ENCODE data around the gene DYSF.

Gene DYSF

DNA sequence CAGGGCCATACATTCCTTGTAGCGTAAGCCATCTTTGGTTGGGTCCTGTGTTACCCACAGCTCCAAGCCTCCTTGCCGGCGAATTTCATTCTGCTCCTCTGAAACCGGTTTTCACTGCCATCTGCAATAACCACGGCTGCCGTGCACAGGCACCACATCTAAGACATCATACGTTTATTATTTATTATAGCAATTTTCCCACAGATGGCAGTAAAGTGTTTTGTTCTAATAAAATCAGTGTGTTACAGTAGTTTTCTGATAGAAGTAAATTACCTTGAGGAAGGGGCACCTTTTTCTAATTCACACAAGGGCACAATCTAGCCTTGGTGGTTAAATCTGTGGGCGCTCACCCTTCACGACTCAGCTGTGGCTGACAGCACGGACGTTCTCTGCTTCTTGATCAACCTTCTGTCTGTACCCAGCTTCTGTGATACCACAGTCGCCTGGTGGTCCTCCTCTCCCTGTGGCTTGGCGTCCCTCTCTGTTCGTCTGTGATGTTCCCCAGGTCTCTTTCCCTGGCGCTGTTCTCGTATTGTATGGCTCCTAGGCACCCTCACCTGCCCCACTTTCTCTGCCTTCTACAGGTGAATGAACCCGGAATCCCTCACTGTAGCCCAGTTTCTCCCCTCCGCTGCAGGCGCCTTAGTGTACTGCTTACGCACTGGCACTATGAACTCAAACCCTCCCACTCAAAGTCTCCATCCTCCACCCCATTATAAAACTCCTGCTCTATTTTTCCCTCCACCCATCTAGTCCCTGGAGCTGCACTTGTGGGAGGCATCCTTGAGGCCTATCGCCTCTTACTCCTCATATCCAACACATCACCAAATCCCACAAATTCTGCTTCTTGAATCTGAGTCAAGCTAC is 236.8 kb downstream of the DYSF start:
- TF ChIP-seq, protein P1, sequence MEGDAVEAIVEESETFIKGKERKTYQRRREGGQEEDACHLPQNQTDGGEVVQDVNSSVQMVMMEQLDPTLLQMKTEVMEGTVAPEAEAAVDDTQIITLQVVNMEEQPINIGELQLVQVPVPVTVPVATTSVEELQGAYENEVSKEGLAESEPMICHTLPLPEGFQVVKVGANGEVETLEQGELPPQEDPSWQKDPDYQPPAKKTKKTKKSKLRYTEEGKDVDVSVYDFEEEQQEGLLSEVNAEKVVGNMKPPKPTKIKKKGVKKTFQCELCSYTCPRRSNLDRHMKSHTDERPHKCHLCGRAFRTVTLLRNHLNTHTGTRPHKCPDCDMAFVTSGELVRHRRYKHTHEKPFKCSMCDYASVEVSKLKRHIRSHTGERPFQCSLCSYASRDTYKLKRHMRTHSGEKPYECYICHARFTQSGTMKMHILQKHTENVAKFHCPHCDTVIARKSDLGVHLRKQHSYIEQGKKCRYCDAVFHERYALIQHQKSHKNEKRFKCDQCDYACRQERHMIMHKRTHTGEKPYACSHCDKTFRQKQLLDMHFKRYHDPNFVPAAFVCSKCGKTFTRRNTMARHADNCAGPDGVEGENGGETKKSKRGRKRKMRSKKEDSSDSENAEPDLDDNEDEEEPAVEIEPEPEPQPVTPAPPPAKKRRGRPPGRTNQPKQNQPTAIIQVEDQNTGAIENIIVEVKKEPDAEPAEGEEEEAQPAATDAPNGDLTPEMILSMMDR (IDR thresholded peaks at IDR 0.05; ENCODE audit: poor library complexity, severe bottlenecking) = no peak
- DNase-seq (ENCODE audit: low spot score) = peak; percentile 14

DNA sequence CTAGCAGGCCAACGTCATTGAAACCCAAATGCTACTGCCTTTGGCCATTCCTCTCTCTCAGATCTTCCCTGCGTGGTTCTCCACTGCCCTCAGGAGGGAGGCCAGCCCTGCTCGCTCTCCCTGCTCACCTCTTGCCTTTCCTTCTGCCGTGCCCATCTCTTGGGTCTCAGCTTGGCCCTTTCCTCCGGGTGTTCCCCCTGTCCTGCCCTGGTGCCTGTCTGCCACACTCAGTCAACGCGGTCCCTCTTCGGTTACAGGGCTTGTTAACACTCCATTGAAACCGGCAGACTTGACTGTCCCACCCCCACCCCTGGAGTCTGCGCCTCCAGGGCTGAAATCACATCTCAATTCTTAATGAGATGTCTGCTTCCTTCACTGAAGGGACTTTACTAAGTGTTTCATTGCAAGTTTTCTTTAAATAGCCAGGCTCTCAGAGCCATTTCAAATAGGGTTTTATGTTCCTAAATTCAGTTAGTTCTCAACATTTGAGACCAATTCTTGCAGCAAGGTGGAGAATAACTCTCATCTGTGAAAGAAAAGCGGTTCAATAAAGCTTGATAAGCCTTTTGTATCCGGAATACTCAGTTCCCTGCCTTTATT is 237.6 kb downstream of the DYSF start:
- Histone ChIP-seq H3K4me1 (ENCODE audit: insufficient read depth, poor library complexity, severe bottlenecking) (no peaks in the 10 kb centered on the region), H3K27me3 (ENCODE audit: insufficient read depth, poor library complexity, severe bottlenecking) (no peaks in the 10 kb centered on the region), H3K27ac (ENCODE audit: poor library complexity, severe bottlenecking) (no peak overlapping the region), H3K4me3 (ENCODE audit: severe bottlenecking) (no peak overlapping the region), H3K9me3 (ENCODE audit: severe bottlenecking) (no peaks in the 10 kb centered on the region), H3K36me3 (ENCODE audit: low read depth) (no peaks in the 10 kb centered on the region)
- ATAC-seq (ENCODE audit: low read depth) = no peak
- TF ChIP-seq, protein P1 (IDR thresholded peaks at IDR 0.05; ENCODE audit: poor library complexity, severe bottlenecking) = no peak
- peak; percentile 42 for DNase-seq (ENCODE audit: low spot score)

More for the DNA sequence above, 236.8 kb downstream of the DYSF start:
- H3K4me3 ChIP-seq (ENCODE audit: severe bottlenecking) = no peak overlapping the region
- ATAC-seq (ENCODE audit: low read depth) = no peak
- no peaks in the 10 kb centered on the region for H3K27me3 ChIP-seq (ENCODE audit: insufficient read depth, poor library complexity, severe bottlenecking)
- H3K27ac ChIP-seq (ENCODE audit: poor library complexity, severe bottlenecking) = no peak overlapping the region
- H3K4me1 ChIP-seq (ENCODE audit: insufficient read depth, poor library complexity, severe bottlenecking) = no peaks in the 10 kb centered on the region
- no peaks in the 10 kb centered on the region for H3K36me3 ChIP-seq (ENCODE audit: low read depth)
- H3K9me3 ChIP-seq (ENCODE audit: severe bottlenecking) = no peaks in the 10 kb centered on the region

DNA sequence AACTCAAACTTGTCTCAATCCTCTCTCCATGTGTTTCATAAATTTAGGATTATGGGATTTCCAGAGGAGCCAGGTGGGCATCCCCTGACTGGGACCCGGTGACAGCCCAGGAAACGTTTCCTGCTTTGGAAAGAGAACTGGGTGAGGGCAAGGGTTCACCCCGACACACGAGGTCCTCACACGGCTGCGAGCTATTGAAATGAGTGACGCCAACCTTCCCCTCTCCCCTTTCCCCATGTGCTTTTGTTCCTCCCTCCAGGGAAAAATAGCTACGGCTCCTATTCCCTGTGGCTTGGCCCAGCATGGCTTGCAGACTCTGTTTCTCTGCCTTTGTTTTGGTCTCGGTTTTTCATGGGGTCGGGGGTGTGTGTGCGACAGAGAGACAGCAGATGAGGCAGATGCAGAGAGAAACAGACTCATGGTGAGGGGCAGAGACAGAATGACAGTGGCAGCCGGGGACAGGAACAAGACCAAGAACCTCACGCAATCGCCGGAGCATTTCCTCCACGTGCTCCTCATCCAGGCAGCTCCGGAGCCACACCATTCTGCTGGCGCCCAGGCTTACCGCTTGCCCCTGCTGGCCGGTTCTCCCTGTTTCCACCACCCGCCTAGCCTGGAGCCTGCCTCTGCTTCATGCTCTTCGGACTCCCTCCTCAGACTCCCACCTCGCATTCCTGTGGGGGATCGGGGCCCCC is 238.5 kb downstream of the DYSF start:
- Histone ChIP-seq H3K36me3 (ENCODE audit: low read depth) (no peaks in the 10 kb centered on the region), H3K4me3 (ENCODE audit: severe bottlenecking) (no peak overlapping the region), H3K27me3 (ENCODE audit: insufficient read depth, poor library complexity, severe bottlenecking) (no peaks in the 10 kb centered on the region), H3K9me3 (ENCODE audit: severe bottlenecking) (no peaks in the 10 kb centered on the region), H3K4me1 (ENCODE audit: insufficient read depth, poor library complexity, severe bottlenecking) (no peaks in the 10 kb centered on the region), H3K27ac (ENCODE audit: poor library complexity, severe bottlenecking) (no peak overlapping the region)
- TF ChIP-seq, protein P1 (IDR thresholded peaks at IDR 0.05; ENCODE audit: poor library complexity, severe bottlenecking) = no peak
- DNase-seq (ENCODE audit: low spot score) = peak; percentile 48
- ATAC-seq (ENCODE audit: low read depth) = no peak

DNA sequence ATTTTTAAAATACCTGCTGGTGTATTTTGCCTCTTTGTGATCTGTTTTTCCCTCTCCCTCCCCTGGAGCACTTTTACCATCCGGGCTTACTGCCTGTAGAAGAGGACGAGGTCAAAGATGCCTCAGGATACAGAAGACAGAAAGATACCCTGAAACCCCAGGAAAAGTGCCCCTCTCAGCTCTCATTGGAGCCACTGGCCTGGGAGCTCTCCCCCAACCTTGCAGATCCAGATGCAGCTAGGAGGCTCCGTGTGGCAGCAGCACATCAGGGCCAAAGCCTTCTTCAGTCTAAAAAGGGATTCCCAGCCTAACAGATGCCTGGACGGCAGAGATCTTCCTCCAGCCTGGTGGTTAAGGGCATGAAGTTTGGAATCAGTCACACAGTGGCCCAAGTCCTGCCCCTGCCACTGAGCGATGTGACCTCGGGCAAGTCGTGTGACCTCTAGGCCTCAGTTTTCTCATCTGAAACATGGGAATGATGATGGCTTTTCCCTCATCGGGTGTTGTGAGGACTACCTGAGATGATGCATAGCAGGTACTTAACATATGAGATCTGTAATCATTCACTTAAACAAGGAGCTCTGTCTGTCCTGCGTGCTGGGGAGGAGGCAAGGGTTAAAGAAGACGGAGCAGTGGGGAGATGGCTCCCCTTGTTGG is 239.4 kb downstream of the DYSF start:
- no peaks in the 10 kb centered on the region for H3K4me1 ChIP-seq (ENCODE audit: insufficient read depth, poor library complexity, severe bottlenecking)
- no peaks in the 10 kb centered on the region for H3K9me3 ChIP-seq (ENCODE audit: severe bottlenecking)
- no peak overlapping the region for H3K27ac ChIP-seq (ENCODE audit: poor library complexity, severe bottlenecking)
- no peak overlapping the region for H3K4me3 ChIP-seq (ENCODE audit: severe bottlenecking)
- no peak for ATAC-seq (ENCODE audit: low read depth)
- TF ChIP-seq, protein P1 (IDR thresholded peaks at IDR 0.05; ENCODE audit: poor library complexity, severe bottlenecking) = no peak
- peak; percentile 11 for DNase-seq (ENCODE audit: low spot score)
- H3K27me3 ChIP-seq (ENCODE audit: insufficient read depth, poor library complexity, severe bottlenecking) = no peaks in the 10 kb centered on the region
- H3K36me3 ChIP-seq (ENCODE audit: low read depth) = no peaks in the 10 kb centered on the region

All from RWPE2 (cell line).